Measurements from ENCODE around the gene PSG7. TPM values are rescaled to one million over a fixed set of nuclear protein-coding genes. Genes with fewer than 3 reads are reported as not detected.
"Not testable (repeated sequence)": the region's sequence is repeated elsewhere in the genome, so short reads cannot be mapped to it uniquely, and the experiment has no call there.

The PSG7 gene
- total RNA-seq, 1 donor from 2014 or later: not detected

DNA sequence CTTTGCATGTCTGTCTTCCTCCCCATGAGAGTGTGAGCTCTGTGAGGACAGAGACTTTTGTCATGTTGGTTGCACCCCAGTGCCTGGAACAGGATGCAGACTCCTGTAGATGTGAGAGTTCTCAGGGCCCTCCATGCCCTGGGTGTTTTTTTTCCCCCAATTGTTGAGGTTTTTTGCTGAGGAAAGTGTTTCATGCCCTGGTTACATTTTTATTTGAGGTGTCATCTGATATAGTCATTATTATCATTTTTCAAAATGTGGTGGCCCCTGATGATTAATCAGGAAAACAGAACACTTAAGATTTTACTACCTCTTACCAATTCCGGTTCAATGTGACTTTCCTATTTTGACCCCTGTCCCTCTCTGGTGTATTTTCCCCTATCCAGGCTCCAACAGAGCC lies 20.1 kb downstream of the PSG7 start:
- intact Hi-C loops (cut with micrococcal nuclease): not testable (repeated sequence)

DNA sequence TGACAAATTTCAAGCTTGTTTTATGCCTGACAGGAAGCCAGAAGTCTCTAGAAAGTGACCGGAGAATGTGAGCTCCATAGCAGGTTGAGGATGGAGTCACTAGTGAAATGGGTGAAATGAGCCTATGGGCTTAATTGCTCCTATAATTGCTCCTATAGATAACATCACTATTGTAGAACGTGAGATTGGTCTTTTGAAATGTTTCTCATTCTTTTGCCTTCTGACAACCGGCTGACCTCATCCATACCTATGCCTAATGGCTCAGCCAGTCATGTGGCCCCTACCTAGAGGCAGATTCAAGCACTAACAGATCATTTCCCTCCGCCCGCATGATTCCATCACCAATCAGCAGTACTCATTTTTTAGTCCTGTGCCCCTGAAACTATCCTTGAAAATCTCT lies 23.5 kb downstream of the PSG7 start:
- intact Hi-C loops (cut with micrococcal nuclease): not testable (repeated sequence)

DNA sequence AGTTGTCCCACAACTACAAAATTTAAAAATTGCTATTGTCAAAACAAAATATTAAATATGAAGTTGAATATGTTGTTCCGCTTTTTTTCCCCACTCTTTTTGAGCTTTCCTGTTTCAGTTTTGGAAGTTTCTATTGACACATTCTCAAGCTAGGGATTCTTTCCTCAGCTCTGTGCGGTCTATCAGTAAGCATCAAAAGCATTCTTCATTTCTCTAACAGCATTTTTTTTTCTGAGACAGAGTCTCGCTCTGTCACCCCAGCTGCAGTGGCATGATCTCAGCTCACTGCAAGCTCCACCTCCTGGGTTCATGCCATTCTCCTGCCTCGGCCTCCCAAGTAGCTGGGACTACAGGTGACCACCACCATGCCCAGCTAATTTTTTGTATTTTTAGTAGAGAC lies 24.1 kb downstream of the PSG7 start:
- intact Hi-C loops (cut with micrococcal nuclease): not testable (repeated sequence)

DNA sequence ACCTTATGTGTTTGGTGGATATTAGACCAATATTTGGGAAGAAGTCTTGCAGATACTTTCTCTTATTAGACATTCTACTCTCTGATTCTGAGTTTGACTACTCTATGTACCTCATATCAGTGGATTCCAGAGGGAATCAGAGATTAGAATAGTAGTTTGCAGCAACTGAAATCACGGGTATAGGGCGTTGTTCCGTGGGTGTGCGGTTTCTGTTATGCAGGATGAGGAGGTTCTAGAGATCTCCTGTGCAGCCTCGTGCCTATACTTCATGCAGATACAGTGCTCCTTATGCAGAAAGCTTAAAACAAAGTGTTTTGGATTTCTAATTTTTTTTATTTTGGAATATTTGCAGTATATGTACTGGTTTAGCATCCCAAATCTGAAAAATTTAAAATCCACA lies 25.3 kb downstream of the PSG7 start:
- intact Hi-C loops (cut with micrococcal nuclease): not testable (repeated sequence)

DNA sequence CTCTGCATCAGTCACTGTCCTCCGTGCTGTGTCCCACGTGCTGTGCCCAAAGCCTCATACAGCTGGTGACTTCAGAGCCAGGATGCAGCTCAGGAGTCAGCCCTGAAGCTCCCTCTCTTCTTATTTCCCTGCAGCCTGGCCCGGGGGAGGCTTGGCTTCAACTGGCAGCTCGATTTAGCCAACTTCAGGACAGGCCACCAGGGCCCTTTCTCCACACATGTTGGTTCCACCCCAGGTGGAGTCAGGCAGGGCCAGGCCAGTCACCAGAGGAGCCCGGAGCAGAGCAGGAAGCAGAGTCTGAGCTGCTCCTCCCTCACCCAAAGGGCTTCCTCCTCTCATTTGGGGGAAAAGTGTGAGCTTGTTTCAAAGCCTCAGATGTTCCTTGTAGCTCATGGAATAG lies 30.8 kb downstream of the PSG7 start:
- intact Hi-C loops (cut with micrococcal nuclease): not testable (repeated sequence)

DNA sequence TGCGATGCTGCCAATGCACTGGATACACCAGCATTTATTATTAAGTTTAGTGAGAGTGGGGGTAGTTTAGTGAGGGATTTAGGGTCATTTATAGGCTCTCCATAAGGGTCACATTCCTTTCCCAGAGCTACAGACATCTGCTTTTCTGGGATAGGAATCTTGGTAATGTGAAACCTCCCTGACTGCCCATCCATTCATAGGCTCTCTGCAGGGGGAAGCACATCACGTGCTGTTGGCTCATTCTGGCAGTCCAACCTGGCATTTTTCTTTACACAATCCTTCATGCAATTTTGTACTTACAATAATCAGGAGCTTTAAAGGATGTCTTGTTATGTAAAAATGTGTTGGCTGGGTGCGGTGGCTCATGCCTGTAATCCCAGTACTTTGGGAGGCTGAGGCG lies 36.4 kb downstream of the PSG7 start:
- intact Hi-C loops (cut with micrococcal nuclease): not testable (repeated sequence)

DNA sequence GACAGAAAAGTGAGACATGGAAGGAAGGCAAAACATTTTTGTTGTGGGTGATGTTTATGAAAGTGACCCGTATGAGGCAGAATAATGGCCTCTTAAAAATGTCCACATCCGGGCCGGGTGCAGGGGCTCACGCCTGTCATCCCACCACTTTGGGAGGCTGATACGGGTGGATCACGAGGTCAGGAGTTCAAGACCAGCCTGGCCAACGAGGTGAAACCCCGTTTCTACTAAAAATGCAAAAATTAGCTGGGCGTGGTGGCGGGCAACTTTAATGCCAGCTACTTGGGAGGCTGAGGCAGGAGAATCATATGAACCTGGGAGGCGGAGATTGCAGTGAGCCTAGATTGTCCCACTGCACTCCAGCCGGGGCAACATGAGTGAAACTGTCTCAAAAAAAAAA lies 37.3 kb downstream of the PSG7 start:
- intact Hi-C loops (cut with micrococcal nuclease): not testable (repeated sequence)

GRCh38 chr19:42899110-42899509 lies 37.9 kb downstream of the PSG7 start:
- intact Hi-C loops (cut with micrococcal nuclease): not testable (repeated sequence)

GRCh38 chr19:42898656-42899055 lies 38.4 kb downstream of the PSG7 start:
- intact Hi-C loops (cut with micrococcal nuclease): not testable (repeated sequence)

DNA sequence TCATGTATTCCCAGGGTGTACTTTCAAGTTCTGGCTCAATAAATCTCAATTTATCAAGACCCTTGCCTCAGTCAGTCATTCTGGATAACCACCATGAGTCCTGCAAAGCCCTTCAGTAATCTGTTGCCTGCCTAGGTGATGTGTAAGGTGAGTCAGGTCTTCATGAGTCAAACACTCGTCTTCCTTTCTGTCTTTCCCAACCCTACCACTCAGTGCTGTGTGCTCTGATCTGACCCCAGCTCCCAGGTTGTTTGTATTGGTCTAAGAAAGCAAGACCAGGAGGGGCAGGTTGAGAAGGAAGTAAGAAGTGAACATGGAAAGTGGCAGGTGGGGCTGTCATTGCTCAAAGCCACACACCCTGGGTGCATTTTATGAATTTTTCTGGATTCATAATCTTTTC lies 39.3 kb downstream of the PSG7 start:
- intact Hi-C loops (cut with micrococcal nuclease): not testable (repeated sequence)

- intact Hi-C loops (cut with micrococcal nuclease): not testable (repeated sequence)
Observed at GRCh38 chr19:42890446-42890845, 46.6 kb downstream of the PSG7 start.

GRCh38 chr19:42887876-42888445 lies 49.0 kb downstream of the PSG7 start:
- intact Hi-C loops (cut with micrococcal nuclease): not testable (repeated sequence)

DNA sequence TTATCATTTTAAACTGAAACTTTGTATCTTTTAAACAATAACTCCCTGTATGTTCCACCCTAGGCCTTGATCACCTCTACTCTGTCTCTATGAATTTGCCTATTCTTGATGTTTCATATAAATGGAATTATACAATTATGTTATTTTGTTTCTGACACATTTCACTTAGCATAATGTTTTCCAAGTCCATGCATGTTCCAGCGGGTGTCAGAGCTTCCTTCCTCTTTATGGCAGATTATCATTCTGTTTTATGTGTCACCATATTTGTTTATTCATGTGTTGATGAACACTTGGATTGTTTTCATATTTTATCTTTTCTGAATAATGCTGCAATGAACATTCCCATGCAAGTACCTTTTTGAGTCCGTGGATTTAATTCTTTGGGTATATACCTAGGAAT lies 54.3 kb downstream of the PSG7 start:
- intact Hi-C loops (cut with micrococcal nuclease): not testable (repeated sequence)

GRCh38 chr19:42882010-42882409 lies 55.0 kb downstream of the PSG7 start:
- intact Hi-C loops (cut with micrococcal nuclease): not testable (repeated sequence)

GRCh38 chr19:42881279-42881678 lies 55.7 kb downstream of the PSG7 start:
- intact Hi-C loops (cut with micrococcal nuclease): not testable (repeated sequence)

GRCh38 chr19:42880621-42881020 lies 56.4 kb downstream of the PSG7 start:
- intact Hi-C loops (cut with micrococcal nuclease): not testable (repeated sequence)

DNA sequence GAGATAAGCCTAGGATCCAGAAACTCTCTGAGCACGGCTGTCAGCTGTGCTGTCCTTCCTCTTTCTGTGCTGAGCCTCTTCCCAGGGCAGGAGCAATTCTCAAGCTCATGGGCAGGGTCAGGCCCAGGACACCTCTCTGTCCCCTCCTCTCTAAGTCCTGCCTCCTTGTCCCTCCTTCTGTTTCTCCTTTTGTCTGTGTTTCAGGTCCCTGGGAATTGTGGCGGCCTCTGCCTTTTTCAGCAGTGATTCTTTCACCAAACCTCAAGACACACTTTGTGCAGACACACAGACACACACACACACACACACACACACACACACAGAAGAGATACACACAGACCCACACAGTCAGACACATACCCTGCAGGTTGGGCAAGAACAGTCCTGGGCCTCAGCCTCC lies 57.4 kb downstream of the PSG7 start, which contains the start of gene PSG1:
TSS of gene PSG1 (minus strand) at position 101 of the 400 bp plus-strand sequence. CDS start 132 bp downstream, outside the sequence.
- intact Hi-C loops (cut with micrococcal nuclease): no loop called here

- intact Hi-C loops (cut with micrococcal nuclease): not testable (repeated sequence)
Observed at GRCh38 chr19:42876596-42876995, 60.4 kb downstream of the PSG7 start.

- intact Hi-C loops (cut with micrococcal nuclease): not testable (repeated sequence)
Observed at GRCh38 chr19:42875881-42876280, 61.1 kb downstream of the PSG7 start.

DNA sequence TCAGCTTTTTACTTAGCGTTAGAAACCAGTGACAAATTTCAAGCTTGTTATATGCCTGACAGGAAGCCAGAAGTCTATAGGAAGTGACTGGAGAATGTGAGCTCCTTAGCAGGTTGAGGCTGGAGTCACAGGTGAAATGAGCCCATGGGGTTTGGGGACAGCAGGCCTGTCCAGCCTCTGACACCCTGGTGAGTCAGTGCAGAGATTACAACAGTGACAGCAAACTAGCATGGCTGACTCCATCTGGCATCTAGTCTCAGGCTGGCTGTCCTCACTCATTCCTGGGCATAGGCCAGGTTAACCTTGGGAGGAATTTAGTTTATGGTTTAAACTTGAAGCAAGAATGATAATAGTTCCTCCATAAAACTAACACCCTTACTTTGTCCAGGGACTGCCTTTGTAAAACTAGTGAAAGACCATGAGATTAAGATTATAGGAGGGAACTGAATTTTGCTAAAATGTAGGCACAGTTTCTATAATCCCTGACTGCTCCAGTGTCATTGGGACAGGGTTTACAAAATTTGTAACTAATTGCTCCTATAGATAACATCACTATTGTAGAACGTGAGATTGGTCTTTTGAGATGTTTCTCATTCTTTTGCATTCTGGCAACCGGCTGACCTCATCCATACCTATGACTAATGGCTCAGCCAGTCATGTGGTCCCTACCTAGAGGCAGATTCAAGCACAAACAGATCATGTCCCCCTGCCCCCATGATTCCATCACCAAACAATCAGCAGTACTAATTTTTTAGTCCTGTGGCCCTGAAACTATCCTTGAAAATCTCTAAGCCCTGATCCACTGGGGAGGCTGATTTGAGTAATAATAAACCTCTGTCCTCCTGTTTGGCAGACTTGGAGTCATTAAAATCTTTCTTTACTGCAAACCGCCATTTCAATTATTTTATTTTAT lies 61.9 kb downstream of the PSG7 start:
- intact Hi-C loops (cut with micrococcal nuclease): not testable (repeated sequence)

DNA sequence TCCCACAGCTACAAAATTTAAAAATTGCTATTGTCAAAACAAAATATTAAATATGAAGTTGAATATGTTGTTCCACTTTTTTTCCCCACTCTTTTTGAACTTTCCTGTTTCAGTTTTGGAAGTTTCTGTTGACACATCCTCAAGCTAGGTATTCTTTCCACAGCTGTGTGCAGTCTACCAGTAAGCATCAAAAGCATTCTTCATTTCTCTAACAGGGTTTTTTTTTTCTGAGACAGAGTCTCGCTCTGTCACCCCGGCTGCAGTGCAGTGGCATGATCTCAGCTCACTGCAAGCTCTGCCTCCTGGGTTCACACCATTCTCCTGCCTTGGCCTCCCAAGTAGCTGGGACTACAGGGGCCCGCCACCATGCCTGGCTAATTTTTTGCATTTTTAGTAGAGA lies 62.9 kb downstream of the PSG7 start:
- intact Hi-C loops (cut with micrococcal nuclease): not testable (repeated sequence)
